ENCODE results near the gene NFATC3. TPM values are rescaled to one million over a fixed set of nuclear protein-coding genes. Genes with fewer than 3 reads are reported as not detected.

NFATC3 gene
- total RNA-seq, 1 experiment from 2014 or later: 33.0 TPM

DNA sequence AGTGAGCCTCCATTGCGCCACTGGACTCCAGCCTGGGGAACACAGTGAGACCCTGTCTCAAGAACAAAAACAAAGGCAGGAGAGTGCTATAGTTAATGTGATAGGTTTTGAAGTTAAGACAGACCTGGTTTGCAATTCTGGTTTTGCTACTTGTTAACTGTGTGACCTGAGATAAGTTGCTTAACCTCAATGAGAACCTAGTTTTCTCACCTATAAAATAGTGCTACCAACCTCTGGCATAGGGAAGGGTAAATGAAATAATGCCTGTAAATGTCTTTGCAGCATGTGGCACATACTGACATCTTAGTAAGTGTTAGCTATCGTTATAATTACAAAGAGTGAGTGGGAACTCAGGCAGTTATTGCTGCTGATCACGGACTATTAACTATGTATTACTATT, 29.8 kb upstream of the NFATC3 start:
- Histone ChIP-seq H4K20me1 (ENCODE audit: control insufficient read depth, insufficient read depth, insufficient read length) (no peaks in the 10 kb centered on the region), H3K4ac (ENCODE audit: low read depth, low read length) (no peak overlapping the region), H2AFZ (ENCODE audit: low read length) (no peak overlapping the region), H3K9ac (ENCODE audit: extremely low read depth, insufficient read length, low read length) (no peak overlapping the region), H3K23me2 (ENCODE audit: insufficient read length, low read depth, low read length, poor library complexity, severe bottlenecking) (no peaks in the 10 kb centered on the region), H2BK12ac (ENCODE audit: insufficient read length, low read depth, low read length) (no peak overlapping the region), H3K79me2 (ENCODE audit: insufficient read depth, low read length) (no peaks in the 10 kb centered on the region), H4K5ac (ENCODE audit: insufficient read length, low read depth, low read length) (no peak overlapping the region), H2BK15ac (ENCODE audit: low read depth, low read length) (no peak overlapping the region), H3K79me1 (ENCODE audit: insufficient read depth, low read depth, low read length, poor library complexity, severe bottlenecking) (no peaks in the 10 kb centered on the region), H4K8ac (replicated peaks; ENCODE audit: insufficient read length, low read depth, low read length) (no peak overlapping the region), H2BK5ac (ENCODE audit: insufficient read length, low read length) (no peak overlapping the region), H3T11ph (ENCODE audit: low read length) (no peak overlapping the region), H2BK120ac (ENCODE audit: low read depth, low read length, poor library complexity, severe bottlenecking) (no peak overlapping the region), H4K91ac (ENCODE audit: insufficient read length, low read depth, low read length) (no peak overlapping the region), H3K18ac (ENCODE audit: insufficient read length, low read depth, low read length) (no peak overlapping the region), H3K9me3 (ENCODE audit: control insufficient read depth, low read depth, low read length) (no peaks in the 10 kb centered on the region), H3K14ac (ENCODE audit: insufficient read depth, low read length) (no peak overlapping the region), H3K27ac (ENCODE audit: insufficient read length, low read depth, low read length) (no peak overlapping the region), H3K4me1 (ENCODE audit: insufficient read depth, low read length) (no peaks in the 10 kb centered on the region), H2AK5ac (ENCODE audit: insufficient read length, low read length) (no peak overlapping the region), H3K27me3 (ENCODE audit: insufficient read depth, low read length) (no peaks in the 10 kb centered on the region), H3K4me2 (ENCODE audit: insufficient read depth, insufficient read length, low read length) (no peak overlapping the region), H2BK20ac (ENCODE audit: low read depth, low read length, poor library complexity, severe bottlenecking) (no peak overlapping the region), H3K56ac (ENCODE audit: insufficient read length, low read depth, low read length) (no peak overlapping the region), H3K23ac (ENCODE audit: insufficient read length, low read depth, low read length) (no peak overlapping the region)
- no peak for DNase-seq
- Mint-ChIP-seq H3K4me1 (no peaks in the 10 kb centered on the region), H3K27me3 (ENCODE audit: low read depth) (no peaks in the 10 kb centered on the region), H3K27ac (no peak overlapping the region), H3K9me3 (no peaks in the 10 kb centered on the region), H3K36me3 (ENCODE audit: insufficient read depth in 1 of 3, low read depth in 3 of 3) (peaks cover 6 to 48% (median 31%) of the 10 kb centered on the region in 3 experiments), H3K4me3 (no peak overlapping the region)
- no CpG with 5 or more reads among the region's 3 CpGs for WGBS (ENCODE audit: extremely low coverage, insufficient read length, low lambda C conversion rate)
- TF ChIP-seq, protein P1, sequence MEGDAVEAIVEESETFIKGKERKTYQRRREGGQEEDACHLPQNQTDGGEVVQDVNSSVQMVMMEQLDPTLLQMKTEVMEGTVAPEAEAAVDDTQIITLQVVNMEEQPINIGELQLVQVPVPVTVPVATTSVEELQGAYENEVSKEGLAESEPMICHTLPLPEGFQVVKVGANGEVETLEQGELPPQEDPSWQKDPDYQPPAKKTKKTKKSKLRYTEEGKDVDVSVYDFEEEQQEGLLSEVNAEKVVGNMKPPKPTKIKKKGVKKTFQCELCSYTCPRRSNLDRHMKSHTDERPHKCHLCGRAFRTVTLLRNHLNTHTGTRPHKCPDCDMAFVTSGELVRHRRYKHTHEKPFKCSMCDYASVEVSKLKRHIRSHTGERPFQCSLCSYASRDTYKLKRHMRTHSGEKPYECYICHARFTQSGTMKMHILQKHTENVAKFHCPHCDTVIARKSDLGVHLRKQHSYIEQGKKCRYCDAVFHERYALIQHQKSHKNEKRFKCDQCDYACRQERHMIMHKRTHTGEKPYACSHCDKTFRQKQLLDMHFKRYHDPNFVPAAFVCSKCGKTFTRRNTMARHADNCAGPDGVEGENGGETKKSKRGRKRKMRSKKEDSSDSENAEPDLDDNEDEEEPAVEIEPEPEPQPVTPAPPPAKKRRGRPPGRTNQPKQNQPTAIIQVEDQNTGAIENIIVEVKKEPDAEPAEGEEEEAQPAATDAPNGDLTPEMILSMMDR (conservative IDR thresholded peaks at IDR 0.05): no peak
